HG03064 (cell line): ENCODE data around the gene ZBTB16.

Experiments
- ATAC-seq: cut with Tn5 transposase; IDR thresholded peaks from one replicate; pipeline ENCODE4 v1.9.1; 2021; ENCODE audit warnings: low read depth; ENCODE audit not compliant: unreplicated experiment

ZBTB16 gene, protein sequence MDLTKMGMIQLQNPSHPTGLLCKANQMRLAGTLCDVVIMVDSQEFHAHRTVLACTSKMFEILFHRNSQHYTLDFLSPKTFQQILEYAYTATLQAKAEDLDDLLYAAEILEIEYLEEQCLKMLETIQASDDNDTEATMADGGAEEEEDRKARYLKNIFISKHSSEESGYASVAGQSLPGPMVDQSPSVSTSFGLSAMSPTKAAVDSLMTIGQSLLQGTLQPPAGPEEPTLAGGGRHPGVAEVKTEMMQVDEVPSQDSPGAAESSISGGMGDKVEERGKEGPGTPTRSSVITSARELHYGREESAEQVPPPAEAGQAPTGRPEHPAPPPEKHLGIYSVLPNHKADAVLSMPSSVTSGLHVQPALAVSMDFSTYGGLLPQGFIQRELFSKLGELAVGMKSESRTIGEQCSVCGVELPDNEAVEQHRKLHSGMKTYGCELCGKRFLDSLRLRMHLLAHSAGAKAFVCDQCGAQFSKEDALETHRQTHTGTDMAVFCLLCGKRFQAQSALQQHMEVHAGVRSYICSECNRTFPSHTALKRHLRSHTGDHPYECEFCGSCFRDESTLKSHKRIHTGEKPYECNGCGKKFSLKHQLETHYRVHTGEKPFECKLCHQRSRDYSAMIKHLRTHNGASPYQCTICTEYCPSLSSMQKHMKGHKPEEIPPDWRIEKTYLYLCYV

DNA sequence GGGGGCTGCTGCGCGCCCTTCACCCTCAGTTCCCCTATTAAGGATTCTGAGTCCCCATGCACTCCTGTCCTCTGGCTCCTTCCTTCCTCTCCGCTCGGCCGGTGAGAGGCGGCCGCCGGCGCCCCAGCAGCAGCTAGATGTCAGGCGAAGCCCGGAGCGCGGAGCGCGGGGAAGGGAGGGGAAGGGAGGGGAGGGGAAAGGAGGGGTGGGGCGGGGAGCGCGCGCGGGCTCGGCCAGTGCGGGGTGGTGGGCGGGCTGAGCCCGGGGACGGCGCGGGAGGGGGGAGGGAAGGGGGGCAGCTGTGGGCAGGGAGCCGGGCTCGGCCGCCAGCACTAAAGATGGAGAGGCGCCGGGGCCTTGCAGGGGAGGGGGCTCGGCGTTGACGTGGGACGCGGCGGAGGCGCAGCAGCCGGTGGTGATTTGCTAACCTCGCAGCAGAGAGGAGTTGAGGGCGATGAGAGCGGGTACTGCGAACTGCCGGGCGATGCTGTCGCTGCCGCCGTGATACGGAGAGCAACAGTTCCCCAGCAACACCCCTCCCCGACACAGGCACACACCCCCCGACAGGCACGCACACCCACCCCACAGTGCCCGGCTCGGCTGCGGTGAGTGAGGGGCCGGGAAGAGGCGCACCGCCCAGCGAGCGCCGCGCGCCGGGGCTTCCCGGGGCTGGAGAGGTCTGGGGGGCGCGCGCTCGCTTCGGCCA, at the start of gene ZBTB16:
TSS of gene ZBTB16 (plus strand) at position 434 of the 706 bp plus-strand sequence. CDS start 3,590 bp downstream, outside the sequence.
- ATAC-seq: no peak

DNA sequence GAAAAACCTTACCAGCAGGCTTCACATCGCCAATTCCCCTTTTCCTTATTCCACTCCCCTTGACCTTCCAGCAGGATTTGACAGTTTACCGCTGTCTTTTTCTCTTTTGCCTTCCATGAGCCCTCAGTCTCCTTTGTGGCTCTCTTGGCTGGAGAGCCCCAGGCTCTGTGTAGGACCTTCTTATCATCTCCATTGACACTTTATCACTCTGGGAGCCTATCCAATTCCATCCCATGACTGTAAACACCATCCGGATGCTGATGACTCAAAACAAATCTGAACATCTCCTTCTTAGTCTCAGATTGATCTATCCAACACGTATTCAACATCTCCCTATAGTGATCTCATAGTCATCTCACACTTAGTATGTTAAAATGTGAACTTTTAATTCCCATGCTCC, 48.6 kb upstream of the ZBTB16 start:
- no peak for ATAC-seq

DNA sequence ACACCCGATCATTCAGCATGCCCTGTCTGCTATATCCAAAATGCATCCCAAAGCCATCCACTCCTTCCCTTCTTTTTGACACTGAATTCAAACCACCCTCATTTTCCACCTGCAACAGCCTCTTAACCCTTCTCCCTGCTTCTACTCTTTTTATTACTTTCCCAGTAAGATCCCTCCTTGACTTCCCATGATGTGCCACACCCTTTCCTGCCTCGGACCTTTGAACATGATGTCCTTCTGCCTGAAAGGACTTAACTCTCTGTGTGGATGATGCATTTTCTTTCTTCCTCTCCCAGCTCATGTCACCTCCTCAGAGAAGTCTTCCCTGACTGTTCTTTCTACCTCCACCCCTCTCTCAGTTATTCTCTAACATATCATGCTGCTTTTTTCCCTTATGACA, 48.1 kb upstream of the ZBTB16 start:
- no peak for ATAC-seq

DNA sequence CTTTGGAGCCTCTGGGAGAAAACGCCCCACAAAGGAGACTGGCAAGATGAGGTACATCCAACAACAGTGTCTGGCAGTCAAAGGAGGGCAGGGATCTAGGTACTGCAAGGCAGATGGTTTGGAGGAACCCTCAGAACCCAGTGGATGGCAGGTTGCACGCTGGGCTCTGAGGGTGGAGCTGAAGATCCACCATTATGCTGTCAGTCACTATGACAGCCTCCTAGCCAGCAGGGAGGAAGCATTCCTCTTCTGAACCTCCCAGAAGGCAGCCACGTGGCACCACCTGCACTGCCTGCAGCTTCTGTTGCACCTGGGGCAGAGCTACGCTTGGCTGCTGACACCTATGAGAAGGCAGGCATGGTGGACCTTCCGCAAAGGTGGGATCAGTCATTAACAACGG, 44.4 kb upstream of the ZBTB16 start:
- ATAC-seq: no peak

DNA sequence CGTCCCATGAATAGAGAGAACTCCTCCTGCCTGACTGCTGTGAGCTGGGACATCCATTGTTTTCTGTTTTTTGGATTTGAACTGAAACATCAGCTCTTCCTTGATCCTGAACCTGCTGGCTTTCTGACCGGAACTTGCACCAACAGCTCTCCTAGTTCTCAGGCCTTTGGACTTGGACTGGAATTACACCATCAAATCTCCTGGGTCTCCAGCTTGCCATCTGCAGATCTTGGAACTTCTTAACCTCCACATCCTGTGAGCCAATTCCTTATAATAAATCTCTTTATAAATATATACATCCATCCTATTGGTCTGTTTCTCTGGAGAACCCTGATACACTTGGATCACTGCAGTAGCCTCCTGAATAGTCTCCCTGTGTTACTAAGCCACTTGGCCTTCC, 42.5 kb upstream of the ZBTB16 start:
- no peak for ATAC-seq

DNA sequence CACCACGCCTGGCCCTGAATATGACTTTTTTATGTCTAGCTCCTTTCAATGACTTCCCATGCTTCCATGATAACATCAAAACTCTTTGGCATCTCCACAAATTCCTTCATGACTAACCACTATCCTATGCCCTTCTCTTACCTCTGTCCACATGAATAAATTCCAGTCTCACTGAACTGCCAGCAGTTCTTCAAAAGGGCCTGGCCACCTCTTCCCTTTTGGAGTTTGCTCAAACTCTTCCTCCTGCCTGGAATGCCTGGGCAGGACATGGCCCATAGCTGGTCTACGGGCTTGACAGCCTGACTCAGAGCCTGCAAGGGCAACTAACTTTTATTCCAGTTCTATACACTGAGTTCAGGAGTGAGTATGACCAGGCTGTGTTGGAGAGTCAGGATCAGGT, 41.8 kb upstream of the ZBTB16 start:
- ATAC-seq: no peak

DNA sequence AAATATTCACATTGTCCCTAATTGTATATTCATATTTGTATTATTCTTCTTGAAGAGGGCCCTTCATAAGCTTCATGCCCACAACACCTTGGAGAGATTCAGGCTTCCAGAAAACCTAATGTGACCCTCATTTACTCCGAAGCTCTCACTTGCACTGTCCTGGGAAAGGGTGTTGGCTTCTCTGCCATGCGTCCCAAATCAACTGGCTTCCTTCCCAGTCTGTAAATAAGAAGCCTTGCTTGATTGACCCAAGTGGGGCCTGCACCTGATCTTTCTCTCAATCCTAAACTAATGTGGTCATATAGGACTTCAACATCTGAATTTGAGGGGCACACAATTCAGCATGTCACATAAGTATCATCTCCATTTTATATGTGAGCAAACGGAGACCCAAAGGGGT, 40.5 kb upstream of the ZBTB16 start:
- no peak for ATAC-seq

DNA sequence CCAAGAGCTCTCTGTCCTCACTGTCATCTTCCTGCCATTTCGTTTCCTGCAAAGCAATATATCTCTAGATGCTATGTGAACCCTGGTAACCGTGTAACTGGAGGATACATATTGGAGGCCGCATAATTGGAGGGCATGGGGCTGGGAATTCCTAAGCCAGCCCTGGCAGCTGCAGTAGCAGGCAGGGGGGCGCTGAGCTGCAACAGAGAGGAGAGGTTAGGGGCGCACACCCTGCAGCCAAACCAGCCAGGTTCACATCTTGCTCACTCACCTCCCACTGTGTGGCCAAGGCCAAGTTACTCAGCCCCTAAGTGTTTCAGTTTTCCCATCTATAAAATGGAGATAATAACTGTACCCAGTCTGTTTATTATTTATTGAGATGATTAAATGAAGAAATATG, 39.9 kb upstream of the ZBTB16 start:
- no peak for ATAC-seq

DNA sequence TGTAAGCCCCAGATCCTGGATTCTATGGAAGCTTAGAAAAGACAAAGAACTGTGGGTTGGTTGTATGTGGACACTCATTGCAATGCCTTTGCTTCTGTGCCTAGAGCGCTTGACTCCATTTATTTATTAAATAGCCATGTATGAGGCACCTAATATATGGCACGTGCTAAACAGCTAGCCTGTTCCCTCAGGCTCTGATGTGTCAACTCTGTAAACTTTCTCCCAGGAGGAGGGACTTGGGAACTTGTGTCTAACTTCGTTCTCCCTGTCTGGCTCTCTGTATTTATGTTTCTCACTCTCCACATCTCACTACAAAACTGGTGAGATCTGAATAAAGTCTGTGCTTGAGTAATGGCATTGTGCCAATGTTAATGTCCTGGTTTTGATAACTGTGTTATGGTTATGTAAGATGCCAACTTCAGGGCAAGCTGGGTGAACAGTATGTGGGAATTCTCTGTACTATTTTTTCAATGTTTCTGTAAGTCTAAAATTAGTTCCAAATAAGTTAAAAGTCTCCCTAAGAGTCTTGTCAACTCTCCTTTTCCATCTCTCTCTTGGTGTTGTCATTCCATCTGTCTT, 34.1 kb upstream of the ZBTB16 start:
- ATAC-seq: no peak

DNA sequence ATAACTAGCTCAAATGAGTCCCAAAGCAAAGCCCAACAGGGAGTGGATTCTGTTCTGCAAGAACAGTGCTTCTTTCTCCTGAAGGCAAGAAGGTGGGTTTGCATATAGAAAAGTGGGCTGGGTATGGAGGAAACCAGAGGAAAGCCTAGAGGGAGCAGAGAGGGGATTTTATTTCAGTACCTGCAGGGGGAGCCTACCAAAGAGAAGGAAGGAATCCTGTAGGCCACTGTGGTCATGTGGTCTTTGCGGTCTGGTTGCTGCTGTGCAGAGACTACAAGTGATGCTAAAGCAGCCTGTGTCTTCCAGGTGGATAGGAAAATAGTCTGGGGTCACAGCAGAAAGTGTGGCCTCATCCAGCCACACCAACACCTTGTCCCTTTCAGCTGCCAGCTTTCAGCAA, 33.2 kb upstream of the ZBTB16 start:
- ATAC-seq: no peak

DNA sequence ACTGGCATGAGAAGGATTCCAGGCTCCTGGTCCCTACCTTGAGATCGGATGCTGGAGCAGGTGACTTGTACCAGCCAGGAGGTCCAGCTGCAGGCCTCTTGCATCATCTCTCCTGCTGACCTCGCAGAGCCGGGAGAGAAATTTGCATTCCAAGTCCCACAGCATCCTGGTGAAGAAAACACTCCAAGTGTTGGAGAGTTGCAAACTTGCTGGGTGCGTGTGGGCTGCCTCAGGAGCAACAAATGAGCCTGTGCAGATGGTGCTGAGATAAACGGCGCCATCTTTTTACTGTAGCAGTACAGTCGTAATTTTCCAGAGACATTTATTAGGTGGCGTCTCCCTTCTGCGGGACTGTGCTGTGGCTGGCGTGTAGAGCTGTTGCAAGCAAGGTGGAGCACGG, 32.1 kb upstream of the ZBTB16 start:
- ATAC-seq: no peak

DNA sequence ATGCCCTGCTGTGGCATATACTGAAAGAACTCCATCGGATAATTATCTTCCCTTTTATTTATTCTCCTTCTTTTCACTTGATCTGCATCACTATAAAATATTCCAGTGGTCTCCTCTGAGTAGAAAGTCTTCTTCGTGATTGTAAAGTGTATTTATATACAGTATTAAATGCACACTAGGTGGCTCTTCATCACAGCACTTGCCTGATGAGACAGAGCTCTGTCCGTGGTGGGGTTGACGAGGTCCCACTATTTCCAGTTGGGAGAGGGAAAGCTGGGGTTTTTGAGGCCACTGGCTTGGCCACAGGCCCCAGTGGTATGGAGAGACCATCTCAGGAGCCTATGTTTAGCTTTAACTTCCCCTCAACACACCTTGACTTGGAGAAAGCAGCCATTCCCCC, 31.6 kb upstream of the ZBTB16 start:
- no peak for ATAC-seq

DNA sequence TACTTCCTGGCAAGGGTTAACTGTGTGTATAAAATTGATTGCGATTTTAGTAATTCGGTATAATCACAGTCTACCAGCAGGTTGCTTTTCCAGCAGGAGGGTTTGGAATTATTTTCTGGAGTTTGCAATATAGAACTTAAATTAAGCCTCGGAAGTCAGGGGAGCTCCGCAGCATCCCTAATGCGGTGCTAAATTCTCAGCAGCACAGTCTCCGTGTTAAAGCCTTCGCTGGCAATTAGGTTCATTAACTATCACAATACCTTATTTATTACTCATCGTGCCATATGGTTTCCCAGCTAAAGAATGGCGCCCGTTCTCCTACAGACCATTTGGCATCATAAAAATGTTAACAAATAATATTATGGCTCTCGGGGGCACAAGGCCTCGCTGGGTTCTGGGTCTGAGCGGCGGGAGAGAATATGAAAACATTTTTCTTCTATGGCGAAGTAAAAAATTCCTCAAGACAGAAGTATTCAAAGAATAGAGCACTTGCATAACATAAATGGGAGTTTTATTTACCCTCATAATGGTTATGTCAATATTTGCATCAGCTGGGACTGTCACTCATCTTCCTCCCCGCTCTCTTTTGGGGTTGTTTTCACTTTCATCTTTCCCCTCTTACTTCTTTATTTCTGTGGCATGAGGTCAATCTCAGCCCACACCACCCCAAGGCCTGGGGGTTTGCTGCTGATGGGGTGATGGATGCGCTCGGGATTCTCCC, 28.1 kb upstream of the ZBTB16 start:
- ATAC-seq: no peak

DNA sequence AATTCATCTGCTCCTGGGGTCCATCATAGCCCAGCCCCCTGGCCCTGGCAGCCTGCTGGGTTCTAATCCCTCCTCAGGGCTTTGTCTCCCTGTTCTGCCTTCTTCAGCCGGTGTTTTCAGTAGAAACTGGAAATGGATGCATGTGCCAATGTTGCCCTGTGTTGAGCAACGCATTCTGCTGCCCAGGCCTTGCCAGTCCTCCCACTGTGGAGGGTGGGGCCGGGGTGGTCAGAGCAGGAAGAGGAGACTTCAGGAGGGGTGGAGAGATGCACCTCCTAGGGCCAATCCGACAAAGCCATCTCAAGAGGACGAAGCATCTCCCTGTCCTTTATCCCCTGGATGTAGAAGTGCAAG, 27.6 kb upstream of the ZBTB16 start:
- ATAC-seq: no peak

DNA sequence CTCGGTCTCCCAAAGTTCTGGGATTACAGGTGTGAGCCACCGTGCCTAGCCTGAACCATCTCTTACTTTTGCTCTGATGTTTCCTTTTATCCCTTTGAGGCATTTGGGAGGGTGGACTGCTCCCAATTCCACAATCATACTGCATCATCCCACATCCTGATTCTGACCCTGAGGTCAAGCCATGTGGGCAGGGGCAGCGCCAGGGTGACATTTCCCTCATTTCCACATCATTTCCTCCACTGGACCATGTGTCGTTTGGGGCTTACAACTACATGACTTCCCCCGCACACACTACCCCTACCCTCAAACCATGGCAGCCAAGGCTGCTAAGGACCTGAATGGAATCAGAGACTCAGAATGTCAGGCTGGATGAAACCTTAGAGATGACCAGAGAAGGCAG, 26.4 kb upstream of the ZBTB16 start:
- ATAC-seq: no peak

DNA sequence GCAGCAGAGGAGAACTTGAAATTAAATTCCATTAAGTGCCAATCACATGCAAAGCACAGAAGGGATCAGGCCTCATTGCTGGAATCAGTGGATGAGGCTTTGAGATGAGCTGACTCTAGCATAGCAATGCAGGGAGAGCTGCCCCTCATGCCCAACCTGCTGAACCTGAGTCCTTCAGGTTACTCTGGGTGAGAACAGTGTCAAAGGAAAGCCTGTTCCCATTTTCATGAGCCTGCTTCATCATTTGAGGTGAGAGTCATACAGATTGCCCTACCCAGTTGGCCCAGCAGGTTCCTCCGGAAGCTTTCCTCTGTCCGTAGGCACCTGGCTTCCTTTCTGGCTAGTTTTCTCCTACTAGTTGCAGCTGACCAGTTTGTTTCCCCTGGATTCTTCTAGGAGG, 25.9 kb upstream of the ZBTB16 start:
- ATAC-seq: no peak

DNA sequence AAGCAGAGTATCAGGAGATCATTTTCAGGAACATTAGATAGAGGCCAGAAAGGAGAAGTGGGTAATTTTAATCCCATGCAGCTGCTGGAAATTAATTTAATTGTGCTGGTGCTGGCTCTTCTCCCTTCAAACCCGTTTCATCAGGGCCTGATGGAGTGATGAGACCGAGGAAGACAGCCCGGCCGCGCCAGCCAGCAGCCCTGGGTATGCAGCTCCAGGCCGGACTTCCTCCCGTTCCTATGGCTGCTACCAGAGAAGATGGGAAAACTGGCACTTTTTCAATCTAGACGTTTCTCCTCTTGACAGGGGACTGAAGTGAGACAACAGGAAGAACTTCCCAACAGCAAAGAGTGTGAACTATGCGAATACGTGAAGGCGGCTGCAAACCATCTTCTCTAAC, 24.6 kb upstream of the ZBTB16 start:
- ATAC-seq: no peak

DNA sequence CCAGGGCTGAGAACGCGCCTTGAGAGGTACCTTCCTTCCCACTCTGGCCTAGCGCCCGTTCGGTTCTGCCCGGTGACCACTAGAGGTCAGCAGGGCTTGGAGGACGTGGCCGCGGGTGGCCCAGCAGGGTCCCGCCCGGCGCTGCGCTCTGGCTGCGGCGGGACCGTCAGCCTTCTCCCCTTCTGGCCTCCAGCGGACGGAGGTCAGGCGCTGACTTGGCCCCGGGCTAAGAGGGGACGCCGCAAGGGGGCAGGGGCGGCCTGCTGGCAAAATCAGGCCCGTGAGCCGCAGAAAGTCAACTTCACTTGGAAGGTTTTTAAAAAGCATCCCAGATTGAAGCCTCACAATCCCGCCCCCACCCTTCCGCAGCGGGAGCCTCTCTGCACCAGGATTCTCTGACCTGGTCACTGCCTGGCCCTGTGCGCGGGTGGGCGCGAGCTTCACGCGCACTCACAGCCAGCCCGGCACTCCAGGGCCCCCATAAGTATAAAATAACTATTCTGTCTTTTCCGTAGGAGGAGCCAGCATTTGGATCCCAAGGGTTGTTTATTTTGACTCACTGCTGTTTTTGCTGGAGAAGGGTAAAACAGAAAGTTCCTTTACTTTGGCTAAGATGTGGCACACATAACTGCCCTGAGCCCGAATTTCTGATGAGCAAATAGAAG, 23.2 kb upstream of the ZBTB16 start:
- ATAC-seq: no peak

DNA sequence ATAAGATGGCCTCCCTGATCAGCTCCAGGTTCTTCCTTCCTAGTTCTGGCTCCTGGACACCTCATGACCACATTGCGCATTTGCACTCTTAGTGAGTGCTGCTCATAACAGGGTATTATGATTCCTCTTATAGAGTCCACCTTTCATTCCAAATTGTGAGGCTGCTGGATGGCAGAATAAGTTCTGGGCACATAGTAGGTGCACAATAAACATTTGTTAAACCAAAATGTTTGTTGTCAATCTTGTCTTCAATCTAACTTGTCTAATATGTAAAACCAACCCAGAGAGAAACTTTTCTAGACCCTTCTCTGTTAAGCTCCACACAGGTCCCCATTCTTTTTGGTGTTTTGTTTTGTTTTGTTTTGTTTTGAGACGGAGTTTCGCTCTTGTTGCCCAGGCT, 22.6 kb upstream of the ZBTB16 start:
- ATAC-seq: no peak

DNA sequence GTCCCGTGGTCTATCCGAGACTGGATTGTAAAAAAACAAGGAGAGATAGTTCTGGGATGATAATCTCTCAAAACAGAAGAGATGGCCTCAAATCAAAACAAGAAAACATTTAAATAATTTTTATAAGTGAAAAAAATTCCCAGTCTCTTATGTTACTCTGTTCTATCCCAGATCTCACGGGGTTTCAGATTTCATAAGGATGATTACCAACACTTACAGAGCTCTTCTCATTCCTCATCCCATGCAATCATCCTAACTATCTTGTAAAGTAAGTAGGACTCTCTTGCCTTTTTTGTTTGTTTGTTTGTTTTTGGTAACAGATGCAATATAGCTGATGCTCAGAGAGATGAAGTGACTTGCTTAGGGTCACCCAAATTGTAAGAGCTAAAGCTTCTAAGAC, 20.0 kb upstream of the ZBTB16 start:
- no peak for ATAC-seq
